MM.1S (cell line): ENCODE measurements around the gene PPEF1.

Source experiments
- EZH2 ChIP-seq: fragments of 300-600 bp; sonication (generic); optimal IDR thresholded peaks from 2 replicates; pipeline ENCODE3; 2017; ENCODE audit warnings: low read depth, mild to moderate bottlenecking, antibody characterized with exemption, low read length, mixed read lengths
- EZH2phosphoT487 ChIP-seq: fragments of 300-600 bp; sonication (generic); IDR thresholded peaks from 2 replicates; pipeline ENCODE4 v1.6.1; 2018; ENCODE audit warnings: antibody characterized with exemption, low read length
- TF ChIP-seq, protein P1 (sequence below): fragments of 300-600 bp; sonication (generic); IDR thresholded peaks from 2 replicates; pipeline ENCODE4 v1.5.1; 2016; ENCODE audit warnings: antibody characterized with exemption, low read length, mixed read lengths

DNA sequence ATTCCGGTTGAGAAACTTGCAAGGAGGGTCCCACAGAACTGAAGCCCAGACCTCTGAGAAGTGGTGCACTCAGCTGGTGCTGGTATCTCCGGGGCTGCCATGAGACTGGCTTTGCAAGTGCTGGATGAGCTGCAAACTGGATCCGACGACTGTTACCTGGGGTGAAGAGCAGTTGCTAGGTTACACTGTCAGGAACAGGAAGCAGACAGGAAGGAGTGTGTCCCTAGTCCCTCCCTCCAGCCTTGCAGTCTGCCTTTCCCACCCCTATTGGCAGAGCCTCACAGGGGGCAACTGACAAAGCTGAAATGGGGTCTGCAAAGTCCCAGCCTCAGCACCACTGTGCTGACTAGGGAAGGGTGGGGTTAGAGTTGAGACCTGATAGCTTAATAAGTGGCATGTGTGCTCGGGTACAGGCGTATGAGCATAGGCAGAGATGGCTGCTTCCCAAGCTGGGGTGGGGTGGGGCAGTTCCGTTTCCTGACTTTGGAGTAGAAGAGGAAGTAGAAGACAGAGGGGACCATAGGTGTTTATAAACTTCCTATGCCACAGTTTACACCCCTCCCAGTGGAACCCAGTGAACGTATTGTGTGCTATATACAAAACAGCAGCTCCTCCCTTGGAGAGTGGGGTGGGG is 18.0 kb downstream of the PPEF1 start:
- TF ChIP-seq, protein P1, sequence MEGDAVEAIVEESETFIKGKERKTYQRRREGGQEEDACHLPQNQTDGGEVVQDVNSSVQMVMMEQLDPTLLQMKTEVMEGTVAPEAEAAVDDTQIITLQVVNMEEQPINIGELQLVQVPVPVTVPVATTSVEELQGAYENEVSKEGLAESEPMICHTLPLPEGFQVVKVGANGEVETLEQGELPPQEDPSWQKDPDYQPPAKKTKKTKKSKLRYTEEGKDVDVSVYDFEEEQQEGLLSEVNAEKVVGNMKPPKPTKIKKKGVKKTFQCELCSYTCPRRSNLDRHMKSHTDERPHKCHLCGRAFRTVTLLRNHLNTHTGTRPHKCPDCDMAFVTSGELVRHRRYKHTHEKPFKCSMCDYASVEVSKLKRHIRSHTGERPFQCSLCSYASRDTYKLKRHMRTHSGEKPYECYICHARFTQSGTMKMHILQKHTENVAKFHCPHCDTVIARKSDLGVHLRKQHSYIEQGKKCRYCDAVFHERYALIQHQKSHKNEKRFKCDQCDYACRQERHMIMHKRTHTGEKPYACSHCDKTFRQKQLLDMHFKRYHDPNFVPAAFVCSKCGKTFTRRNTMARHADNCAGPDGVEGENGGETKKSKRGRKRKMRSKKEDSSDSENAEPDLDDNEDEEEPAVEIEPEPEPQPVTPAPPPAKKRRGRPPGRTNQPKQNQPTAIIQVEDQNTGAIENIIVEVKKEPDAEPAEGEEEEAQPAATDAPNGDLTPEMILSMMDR: no peak
- TF ChIP-seq EZH2phosphoT487 (no peak), EZH2 (no peak)
